ENCODE results near the gene KAT7. TPM values are rescaled to one million over a fixed set of nuclear protein-coding genes. Genes with fewer than 3 reads are reported as not detected.
A peak's percentile ranks its signal among the peaks of the same experiment; 100 is the strongest.

The KAT7 gene
- total RNA-seq, 1 experiment from 2014 or later, result 79.5 TPM

- intact Hi-C loops (cut with micrococcal nuclease), result loop anchor here (2.0 kb wide), 3 partner anchors 80 to 374 kb away; partner anchors contain the start of gene PHB1
- Histone ChIP-seq H3K9me2 (ENCODE audit: insufficient read depth) (no peaks in the 10 kb centered on the region), H3K79me2 (ENCODE audit: insufficient read depth, low read length) (peaks cover 51% of the 10 kb centered on the region), H3K27me3 (ENCODE audit: insufficient read depth, low read length) (no peaks in the 10 kb centered on the region), H4K20me1 (ENCODE audit: insufficient read depth) (peaks cover 17% of the 10 kb centered on the region; the same call in 1 of the 2 replicates), H3K4me1 (ENCODE audit: control insufficient read depth in 1 of 2, insufficient read depth in 2 of 2, low read length in 2 of 2) (peaks cover 13 to 19% of the 10 kb centered on the region in 2 experiments), H2AFZ (ENCODE audit: low read depth, low read length, poor library complexity, severe bottlenecking) (no peak overlapping the region), H3K4me3 (replicated peaks in 1 of 2; ENCODE audit: low read depth in 1 of 2, low read length in 2 of 2) (peak overlapping the region; percentile 86 to 96), H3K9ac (ENCODE audit: low read length) (peak overlapping the region; percentile 41), H3K9me3 (ENCODE audit: control insufficient read depth in 1 of 2, insufficient read depth in 1 of 2, low read depth in 1 of 2, low read length in 2 of 2) (no peaks in the 10 kb centered on the region), H3K36me3 (ENCODE audit: control insufficient read depth in 1 of 2, insufficient read depth in 2 of 2, low read length in 2 of 2) (peaks cover 20 to 36% of the 10 kb centered on the region in 2 experiments), H3K4me2 (ENCODE audit: low read length) (peak overlapping the region; percentile 83), H3K27ac (ENCODE audit: low read depth, low read length) (no peak overlapping the region)
- DNase-seq (ENCODE audit: low read depth, low spot score) (no peak), ATAC-seq (no peak)
- TF ChIP-seq EZH2phosphoT487 (IDR thresholded peaks at IDR 0.05; ENCODE audit: borderline replicate concordance), result no peak
- TF ChIP-seq ZFX (IDR thresholded peaks at IDR 0.05), result no peak
- TF ChIP-seq ZBTB33 (IDR thresholded peaks at IDR 0.05; ENCODE audit: extremely low read depth, insufficient replicate concordance, low read length), result no peak
- no peak for TF ChIP-seq JUND (IDR thresholded peaks at IDR 0.05)
- no peak for TF ChIP-seq TCF7L2 (IDR thresholded peaks at IDR 0.05; ENCODE audit: borderline replicate concordance, extremely low read depth, insufficient read depth, insufficient read length)
- TF ChIP-seq RAD21 (IDR thresholded peaks at IDR 0.05; ENCODE audit: low read depth), result no peak
- TF ChIP-seq ELF1 (IDR thresholded peaks at IDR 0.05; ENCODE audit: borderline replicate concordance, low read depth), result no peak
- no peak for TF ChIP-seq ZNF274 (IDR thresholded peaks at IDR 0.05; ENCODE audit: low read depth, low read length)
- TF ChIP-seq POLR2AphosphoS5 (IDR thresholded peaks at IDR 0.05; ENCODE audit: low read depth, low read length), result no peak
- no peak for TF ChIP-seq SP1 (IDR thresholded peaks at IDR 0.05; ENCODE audit: low read depth)
- TF ChIP-seq SRF (IDR thresholded peaks at IDR 0.05; ENCODE audit: low read depth), result no peak
- POLR2A ChIA-PET, result interaction anchor here (1.6 to 2.0 kb wide), 3 partner anchors 9 to 26 kb away, joined by 7 to 28 read pairs (median 7); partner anchors contain the start of gene FAM117A
- no TSS peak for BruUV-seq (replicated peaks)
- CTCF ChIA-PET, result interaction anchor here (1.4 to 2.1 kb wide), 2 partner anchors 81 to 208 kb away, joined by 4 to 6 read pairs; partner anchors contain the start of gene SLC35B1
- RAD21 ChIA-PET (ENCODE audit: low non-redundant PET in 1 of 2, low total read pairs in 2 of 2, uncharacterized antibody in 2 of 2, unreplicated experiment in 2 of 2), result no interaction called here
These were observed 730 bp downstream of the KAT7 start for GRCh38 chr17:49789243-49789578.

All from HCT116 (cell line).